MM.1S (cell line): ENCODE measurements around the gene MPDZ.

Experiments
- CTCF ChIP-seq: fragments of 300-600 bp; sonication (generic); IDR thresholded peaks from 2 replicates; pipeline ENCODE4 v1.5.1; 2016; ENCODE audit warnings: antibody characterized with exemption, low read length, mixed read lengths
- EZH2 ChIP-seq: fragments of 300-600 bp; sonication (generic); optimal IDR thresholded peaks from 2 replicates; pipeline ENCODE3; 2017; ENCODE audit warnings: low read depth, mild to moderate bottlenecking, antibody characterized with exemption, low read length, mixed read lengths
- EZH2phosphoT487 ChIP-seq: fragments of 300-600 bp; sonication (generic); IDR thresholded peaks from 2 replicates; pipeline ENCODE4 v1.6.1; 2018; ENCODE audit warnings: antibody characterized with exemption, low read length

DNA sequence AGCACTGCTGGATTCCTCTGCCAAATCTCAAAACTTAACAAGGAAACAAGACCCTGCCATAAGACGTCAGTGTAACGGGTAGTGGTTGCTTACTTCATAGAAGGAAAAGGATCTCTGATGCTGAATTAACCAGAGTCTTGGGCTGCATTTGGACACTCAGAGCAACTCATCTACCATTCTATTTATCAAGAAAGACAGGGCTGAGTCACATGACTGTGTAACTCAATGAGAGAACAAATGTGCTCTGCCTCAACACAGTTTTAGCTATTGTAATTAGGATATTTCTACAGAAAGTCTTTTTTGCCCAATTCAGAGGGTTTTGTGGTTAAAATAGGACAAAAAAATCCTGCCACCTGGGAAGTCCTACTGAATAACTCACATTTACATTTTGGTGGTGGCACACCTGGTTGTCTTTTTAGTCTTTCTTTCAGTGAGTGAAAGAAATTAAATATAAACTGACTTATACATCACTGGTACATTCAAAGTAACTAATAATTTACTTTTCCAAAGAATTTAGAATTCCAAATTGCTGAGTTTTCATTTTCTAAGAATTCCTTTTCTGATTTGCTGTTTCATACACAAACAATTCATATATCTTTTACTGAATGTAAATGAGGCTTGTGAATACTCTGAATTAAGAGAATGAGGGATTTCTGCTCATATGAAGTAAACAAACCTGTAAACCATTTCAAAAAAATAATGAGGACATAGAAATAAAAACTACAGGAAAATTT lies 104.4 kb downstream of the MPDZ start:
- TF ChIP-seq CTCF = no peak
- TF ChIP-seq EZH2 = no peak
- no peak for TF ChIP-seq EZH2phosphoT487
